ENCODE measurements around the gene NEU3. TPM values are rescaled to one million over a fixed set of nuclear protein-coding genes. Genes with fewer than 3 reads are reported as not detected.
"Not testable (repeated sequence)": the region's sequence is repeated elsewhere in the genome, so short reads cannot be mapped to it uniquely, and the experiment has no call there.

The NEU3 gene
- total and polyA plus RNA-seq, 2 experiments from 2014 or later, result 2.5 to 6.2 TPM

- WGBS, 2 experiments (ENCODE audit: low coverage in 1 of 2, low lambda C conversion rate in 2 of 2, missing lambda C conversion rate in 2 of 2), result 93 to 95% methylated on average over 6 of the region's 6 CpGs
- no peak overlapping the region for H3K9ac ChIP-seq
- in situ Hi-C loops (cut with MboI), result no loop called here
- no peak overlapping the region for H3K4me2 ChIP-seq (ENCODE audit: unreplicated experiment)
- H3K4me1 ChIP-seq (ENCODE audit: insufficient read depth), result 0 out of 2 replicates have a peak, but pooled peaks cover 11% of the 10 kb centered on the region
- H3K36me3 ChIP-seq (ENCODE audit: low read depth), result no peaks in the 10 kb centered on the region
- H3F3A ChIP-seq (ENCODE audit: insufficient read depth), result no peaks in the 10 kb centered on the region
- no peak overlapping the region for H3K4me3 ChIP-seq
- H3K79me2 ChIP-seq (ENCODE audit: insufficient read depth), result no peaks in the 10 kb centered on the region
- H4K20me1 ChIP-seq (ENCODE audit: insufficient read depth), result no peaks in the 10 kb centered on the region
- DNase-seq, result no peak
- TF ChIP-seq EZH2phosphoT487 (IDR thresholded peaks at IDR 0.05; ENCODE audit: insufficient read depth, low read depth), result no peak
- TF ChIP-seq EZH2 (IDR thresholded peaks at IDR 0.05; ENCODE audit: insufficient read depth, poor library complexity, severe bottlenecking), result no peak
- H3K27me3 ChIP-seq (replicated peaks; ENCODE audit: insufficient read depth), result no peaks in the 10 kb centered on the region
- H3K9me3 ChIP-seq (ENCODE audit: low read depth), result no peaks in the 10 kb centered on the region
- no peak overlapping the region for H2AFZ ChIP-seq
- H3K27ac ChIP-seq, result no peak overlapping the region
- no peaks in the 10 kb centered on the region for H3K9me2 ChIP-seq (ENCODE audit: insufficient read depth)
These were observed 23.1 kb downstream of the NEU3 start for GRCh38 chr11:75011872-75012271.

GRCh38 chr11:75013051-75013450 is 24.3 kb downstream of the NEU3 start:
- DNase-seq, result peak; percentile 41
- H3K9me3 ChIP-seq (ENCODE audit: low read depth), result no peaks in the 10 kb centered on the region
- no peaks in the 10 kb centered on the region for H3K27me3 ChIP-seq (replicated peaks; ENCODE audit: insufficient read depth)
- no peaks in the 10 kb centered on the region for H3K36me3 ChIP-seq (ENCODE audit: low read depth)
- no peaks in the 10 kb centered on the region for H4K20me1 ChIP-seq (ENCODE audit: insufficient read depth)
- no peak for TF ChIP-seq EZH2 (IDR thresholded peaks at IDR 0.05; ENCODE audit: insufficient read depth, poor library complexity, severe bottlenecking)
- TF ChIP-seq EZH2phosphoT487 (IDR thresholded peaks at IDR 0.05; ENCODE audit: insufficient read depth, low read depth), result no peak
- in situ Hi-C loops (cut with MboI), result no loop called here
- H3K79me2 ChIP-seq (ENCODE audit: insufficient read depth), result no peaks in the 10 kb centered on the region
- H3K4me2 ChIP-seq (ENCODE audit: unreplicated experiment), result no peak overlapping the region
- H3K27ac ChIP-seq, result no peak overlapping the region
- no peak overlapping the region for H3K4me3 ChIP-seq
- no peaks in the 10 kb centered on the region for H3K9me2 ChIP-seq (ENCODE audit: insufficient read depth)
- H2AFZ ChIP-seq, result no peak overlapping the region
- H3K9ac ChIP-seq, result no peak overlapping the region
- H3F3A ChIP-seq (ENCODE audit: insufficient read depth), result no peaks in the 10 kb centered on the region
- H3K4me1 ChIP-seq (ENCODE audit: insufficient read depth), result 0 out of 2 replicates have a peak, but pooled peaks cover 11% of the 10 kb centered on the region

GRCh38 chr11:75014129-75014528 is 25.4 kb downstream of the NEU3 start:
- H3K9me3 ChIP-seq (ENCODE audit: low read depth), result no peaks in the 10 kb centered on the region
- in situ Hi-C loops (cut with MboI), result no loop called here
- no peaks in the 10 kb centered on the region for H3K9me2 ChIP-seq (ENCODE audit: insufficient read depth)
- no peaks in the 10 kb centered on the region for H3K27me3 ChIP-seq (replicated peaks; ENCODE audit: insufficient read depth)
- H3K27ac ChIP-seq, result no peak overlapping the region
- no peaks in the 10 kb centered on the region for H3K36me3 ChIP-seq (ENCODE audit: low read depth)
- H4K20me1 ChIP-seq (ENCODE audit: insufficient read depth), result no peaks in the 10 kb centered on the region
- H3K4me2 ChIP-seq (ENCODE audit: unreplicated experiment), result no peak overlapping the region
- H3K4me1 ChIP-seq (ENCODE audit: insufficient read depth), result 0 out of 2 replicates have a peak, but pooled peaks cover 11% of the 10 kb centered on the region
- H3K4me3 ChIP-seq, result no peak overlapping the region
- H3K9ac ChIP-seq, result no peak overlapping the region
- H2AFZ ChIP-seq, result no peak overlapping the region
- no peaks in the 10 kb centered on the region for H3K79me2 ChIP-seq (ENCODE audit: insufficient read depth)
- DNase-seq, result peak; percentile 82
- TF ChIP-seq EZH2 (IDR thresholded peaks at IDR 0.05; ENCODE audit: insufficient read depth, poor library complexity, severe bottlenecking) (no peak), EZH2phosphoT487 (IDR thresholded peaks at IDR 0.05; ENCODE audit: insufficient read depth, low read depth) (no peak)
- 0% methylated on average over 1 of the region's 1 CpG for WGBS, 2 experiments (ENCODE audit: low coverage in 1 of 2, low lambda C conversion rate in 2 of 2, missing lambda C conversion rate in 2 of 2)
- no peaks in the 10 kb centered on the region for H3F3A ChIP-seq (ENCODE audit: insufficient read depth)

GRCh38 chr11:75019200-75019599 is 30.5 kb downstream of the NEU3 start:
- H3K79me2 ChIP-seq (ENCODE audit: insufficient read depth); H3K9me3 ChIP-seq (ENCODE audit: low read depth); H2AFZ ChIP-seq; H3F3A ChIP-seq (ENCODE audit: insufficient read depth); H3K36me3 ChIP-seq (ENCODE audit: low read depth); H3K9me2 ChIP-seq (ENCODE audit: insufficient read depth); H3K27me3 ChIP-seq (replicated peaks; ENCODE audit: insufficient read depth); in situ Hi-C loops (cut with MboI); H3K9ac ChIP-seq; H3K4me1 ChIP-seq (ENCODE audit: insufficient read depth); H3K27ac ChIP-seq; H4K20me1 ChIP-seq (ENCODE audit: insufficient read depth); DNase-seq; H3K4me3 ChIP-seq; H3K4me2 ChIP-seq (ENCODE audit: unreplicated experiment): not testable (repeated sequence)
- WGBS, 2 experiments (ENCODE audit: low coverage in 1 of 2, low lambda C conversion rate in 2 of 2, missing lambda C conversion rate in 2 of 2), result 75 to 84% methylated on average over 3 of the region's 3 CpGs

- H3K9ac ChIP-seq; H3K36me3 ChIP-seq (ENCODE audit: low read depth); H2AFZ ChIP-seq; H3K4me2 ChIP-seq (ENCODE audit: unreplicated experiment); H3K4me1 ChIP-seq (ENCODE audit: insufficient read depth); H3F3A ChIP-seq (ENCODE audit: insufficient read depth); H3K9me2 ChIP-seq (ENCODE audit: insufficient read depth); H3K4me3 ChIP-seq; H3K79me2 ChIP-seq (ENCODE audit: insufficient read depth); H4K20me1 ChIP-seq (ENCODE audit: insufficient read depth); DNase-seq; H3K27me3 ChIP-seq (replicated peaks; ENCODE audit: insufficient read depth); H3K27ac ChIP-seq; H3K9me3 ChIP-seq (ENCODE audit: low read depth); in situ Hi-C loops (cut with MboI): not testable (repeated sequence)
- WGBS, 2 experiments (ENCODE audit: low coverage in 1 of 2, low lambda C conversion rate in 2 of 2, missing lambda C conversion rate in 2 of 2), result 54 to 62% methylated on average over 5 of the region's 5 CpGs
These were observed 31.6 kb downstream of the NEU3 start for GRCh38 chr11:75020328-75020727.
